Stimulated activated CD8-positive, alpha-beta memory T cell treated with anti-CD3 and anti-CD28 coated beads, Interleukin-7, amount 100 ng/mL, for 48 hours (primary cell): Measurements from ENCODE around the gene DESI1.
A peak's percentile ranks its signal among the peaks of the same experiment; 100 is the strongest.
"Not testable (repeated sequence)": the region's sequence is repeated elsewhere in the genome, so short reads cannot be mapped to it uniquely, and the experiment has no call there.

Experiments used
- DNase-seq, 2 donors: peaks; one replicate each; pipeline ENCODE4 v3.0.0-alpha.2; 2020; ENCODE audit warnings: low read depth in 1 of 2; ENCODE audit errors: extremely low read depth in 1 of 2

Gene DESI1

GRCh38 chr22:41589391-41590241, 31.2 kb downstream of the DESI1 start, which contains the start of gene PMM1:
Gene PMM1 (minus strand): TSS chr22:41589840. CDS start chr22:41589805, 35 bp downstream.
- DNase-seq: peak; percentile 100

- DNase-seq: no peak
These were observed 33.5 kb downstream of the DESI1 start for GRCh38 chr22:41587347-41587723.

- no peak for DNase-seq
These were observed 34.9 kb downstream of the DESI1 start for GRCh38 chr22:41585898-41586297.

- DNase-seq: no peak
These were observed 36.0 kb downstream of the DESI1 start for GRCh38 chr22:41584881-41585280.

- DNase-seq: no peak
These were observed 38.1 kb downstream of the DESI1 start for GRCh38 chr22:41582694-41583093.

GRCh38 chr22:41579997-41580355, 40.9 kb downstream of the DESI1 start:
- DNase-seq: no peak

GRCh38 chr22:41579297-41579996, 41.4 kb downstream of the DESI1 start:
- DNase-seq: no peak

- DNase-seq: no peak
These were observed 42.0 kb downstream of the DESI1 start for GRCh38 chr22:41578818-41579217.

- no peak for DNase-seq
These were observed 42.7 kb downstream of the DESI1 start for GRCh38 chr22:41578114-41578513.

GRCh38 chr22:41576877-41577276, 44.0 kb downstream of the DESI1 start:
- DNase-seq: peak in 1 of 2 donors; percentile 13

- DNase-seq: no peak
These were observed 45.3 kb downstream of the DESI1 start for GRCh38 chr22:41575533-41575932.

GRCh38 chr22:41574847-41575381, 45.9 kb downstream of the DESI1 start:
- no peak for DNase-seq

- DNase-seq: no peak
These were observed 47.2 kb downstream of the DESI1 start for GRCh38 chr22:41573677-41574076.

- not testable (repeated sequence) for DNase-seq
These were observed 48.5 kb downstream of the DESI1 start for GRCh38 chr22:41572305-41572704.

- no peak for DNase-seq
These were observed 49.1 kb downstream of the DESI1 start for GRCh38 chr22:41571786-41572185.

- no peak for DNase-seq
These were observed 50.6 kb downstream of the DESI1 start for GRCh38 chr22:41570221-41570620.

GRCh38 chr22:41568811-41569210, 52.0 kb downstream of the DESI1 start:
- DNase-seq: no peak

- DNase-seq: no peak
These were observed 53.4 kb downstream of the DESI1 start for GRCh38 chr22:41567512-41567768.

- peak in 1 of 2 donors; percentile 31 for DNase-seq
These were observed 55.3 kb downstream of the DESI1 start for GRCh38 chr22:41565403-41566054.

- no peak for DNase-seq
These were observed 56.3 kb downstream of the DESI1 start for GRCh38 chr22:41564563-41564962.

- no peak for DNase-seq
These were observed 57.7 kb downstream of the DESI1 start for GRCh38 chr22:41563051-41563711.
